Esophagus muscularis mucosa (tissue), 4 donors: ENCODE measurements around the gene CGB1.

Experiments
- CTCF ChIP-seq, 3 experiments: fragments of 200-600 bp in 2 of 3; fragments of 450-650 bp in 1 of 3; sonication (generic) in 2 of 3; IDR thresholded peaks; one replicate each; pipeline ENCODE4 v1.5.1; 2017 to 2019; ENCODE audit warnings: antibody characterized with exemption in 3 of 3, mild to moderate bottlenecking in 2 of 3, moderate library complexity in 1 of 3
- EP300 ChIP-seq: sonication (generic); formaldehyde crosslinking; IDR thresholded peaks from one replicate; pipeline ENCODE4 v1.6.1; 2017; ENCODE audit warnings: antibody characterized with exemption
- POLR2A ChIP-seq: fragments of 450-650 bp; IDR thresholded peaks from one replicate; pipeline ENCODE4 v1.6.1; 2017; ENCODE audit warnings: antibody characterized with exemption, moderate library complexity, mild to moderate bottlenecking, low read depth
- POLR2AphosphoS5 ChIP-seq, 2 donors: sonication (generic); formaldehyde crosslinking; IDR thresholded peaks; one replicate each; pipeline ENCODE4 v1.6.1; 2017; ENCODE audit warnings: antibody characterized with exemption in 2 of 2

DNA sequence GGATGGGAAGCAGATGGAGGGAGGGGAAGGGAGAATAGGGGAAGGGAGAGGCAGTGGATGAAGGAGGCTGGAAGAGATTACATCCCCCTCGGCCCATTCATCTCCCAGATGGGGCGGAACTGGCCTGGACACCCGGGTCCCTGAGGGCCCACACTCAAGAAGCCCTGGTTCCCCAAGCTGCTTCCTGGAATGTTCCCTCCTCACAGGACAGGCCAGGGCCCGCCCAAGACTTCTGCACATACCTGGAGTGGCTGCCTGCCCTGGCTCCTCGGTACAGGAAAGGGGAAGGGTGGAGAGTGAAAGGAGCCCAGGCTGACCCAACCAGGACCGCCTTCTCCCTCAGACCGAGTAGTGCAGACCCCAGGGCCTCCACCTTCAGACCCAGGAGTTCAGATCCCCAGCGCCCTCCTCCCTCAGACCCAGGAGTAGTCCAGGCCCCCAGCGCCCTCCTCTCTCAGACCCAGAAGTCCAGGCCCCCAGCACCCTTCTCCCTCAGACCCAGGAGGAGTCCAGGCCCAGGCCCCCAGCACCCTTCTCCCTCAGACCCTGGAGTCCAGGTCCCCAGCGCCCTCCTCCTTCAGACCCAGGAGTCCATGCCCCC lies 27.4 kb upstream of the CGB1 start:
- no peak for TF ChIP-seq POLR2A
- no peak for TF ChIP-seq CTCF (IDR thresholded peaks at IDR 0.05)
- no peak for TF ChIP-seq EP300
- no peak for TF ChIP-seq POLR2AphosphoS5 (IDR thresholded peaks at IDR 0.05)
